GM12873 (cell line): ENCODE data around the gene ODAD2.

Source experiments
- CTCF ChIP-seq: IDR thresholded peaks from 2 replicates; pipeline ENCODE4 v1.5.1; 2012; ENCODE audit warnings: low read depth, mild to moderate bottlenecking, moderate library complexity, low read length, control low read depth; ENCODE audit not compliant: insufficient read depth; ENCODE audit errors: missing control alignments

ODAD2 gene

GRCh38 chr10:27998954-27999275 lies at the start of gene ODAD2:
ODAD2 (minus strand) TSS chr10:27999079; CDS start chr10:27995142, 3,937 bp downstream.
- no peak for TF ChIP-seq CTCF

GRCh38 chr10:28047061-28047460 lies 48.2 kb upstream of the ODAD2 start:
- no peak for TF ChIP-seq CTCF

- no peak for TF ChIP-seq CTCF
Observed at GRCh38 chr10:28046579-28046978, 47.7 kb upstream of the ODAD2 start.

- TF ChIP-seq CTCF, result no peak
Observed at GRCh38 chr10:28043941-28044340, 45.1 kb upstream of the ODAD2 start.

GRCh38 chr10:28036587-28036986 lies 37.7 kb upstream of the ODAD2 start:
- TF ChIP-seq CTCF, result no peak

GRCh38 chr10:28020993-28021982 lies 22.4 kb upstream of the ODAD2 start:
- no peak for TF ChIP-seq CTCF

GRCh38 chr10:28020080-28020860 lies 21.4 kb upstream of the ODAD2 start:
- TF ChIP-seq CTCF, result no peak
